Natural killer cell treated with Interleukin-12 subunit alpha and Interleukin-12 subunit beta and Interleukin-15 and Interleukin-18, amount 100 ng/mL, for 72 hours (primary cell): ENCODE results near the gene ATP8A2. TPM values are rescaled to one million over a fixed set of nuclear protein-coding genes. Genes with fewer than 3 reads are reported as not detected.
"Not testable (repeated sequence)": the region's sequence is repeated elsewhere in the genome, so short reads cannot be mapped to it uniquely, and the experiment has no call there.

ENCODE experiments used
- ATAC-seq, 2 donors: fragments of 150-1000 bp; cut with Tn5 transposase in 1 of 2; sonication (Bioruptor Pico), chemical (Tn5 transposase) in 1 of 2; 2 replicates each; pipeline ENCODE4 v1.10.0; 2021
- DNase-seq: peaks from one replicate; pipeline ENCODE4 v3.0.0; 2022; ENCODE audit warnings: low spot score
- H3K27ac Mint-ChIP-seq, 2 donors: 1 replicate in 1 of 2; 2 replicates in 1 of 2; pipeline ENCODE4 v1.8.0; 2022; ENCODE audit warnings: mixed read lengths in 2 of 2, mild to moderate bottlenecking in 1 of 2, moderate library complexity in 1 of 2
- H3K27me3 Mint-ChIP-seq, 2 donors: 1 replicate in 1 of 2; 2 replicates in 1 of 2; pipeline ENCODE4 v1.8.0; 2022; ENCODE audit warnings: mixed read lengths in 2 of 2
- H3K36me3 Mint-ChIP-seq: one replicate; pipeline ENCODE4 v1.8.0; 2022; ENCODE audit warnings: mixed read lengths
- H3K4me1 Mint-ChIP-seq, 2 donors: 1 replicate in 1 of 2; 2 replicates in 1 of 2; pipeline ENCODE4 v1.8.0; 2022; ENCODE audit warnings: low read depth in 2 of 2, mixed read lengths in 2 of 2, mild to moderate bottlenecking in 1 of 2
- H3K4me3 Mint-ChIP-seq: one replicate; pipeline ENCODE4 v1.8.0; 2022; ENCODE audit warnings: mixed read lengths
- H3K9me3 Mint-ChIP-seq: 2 replicates; pipeline ENCODE4 v1.8.0; 2022; ENCODE audit warnings: mixed read lengths
- total RNA-seq, 2 donors: library from RNA; stranded (reverse); gene quantifications; one replicate each; pipeline ENCODE4 v1.2.3, GENCODE V29; 2022

ATP8A2 gene
- total RNA-seq, 2 donors from 2014 or later: 0.10 to 0.14 TPM

GRCh38 chr13:25806264-25806974 is 434.6 kb downstream of the ATP8A2 start:
- Mint-ChIP-seq H3K27me3 (peaks cover 0 to 15% of the 10 kb centered on the region in 2 donors), H3K4me1 (peaks cover 2 to 5% of the 10 kb centered on the region in 2 donors), H3K9me3 (no peaks in the 10 kb centered on the region), H3K4me3 (peak overlapping the region; percentile 22), H3K27ac (peak overlapping the region in 1 of 2 donors; percentile 48), H3K36me3 (peaks cover 4% of the 10 kb centered on the region)
- ATAC-seq (peak; percentile 55 to 87), DNase-seq (no peak)

GRCh38 chr13:25807562-25807961 is 435.8 kb downstream of the ATP8A2 start:
- no peak overlapping the region for H3K4me3 Mint-ChIP-seq
- H3K27ac Mint-ChIP-seq: no peak overlapping the region
- peaks cover 0 to 2% of the 10 kb centered on the region in 2 donors for H3K4me1 Mint-ChIP-seq
- DNase-seq (no peak), ATAC-seq (no peak)
- peaks cover 11% of the 10 kb centered on the region for H3K36me3 Mint-ChIP-seq
- peaks cover 0 to 15% of the 10 kb centered on the region in 2 donors for H3K27me3 Mint-ChIP-seq
- peaks cover 4% of the 10 kb centered on the region for H3K9me3 Mint-ChIP-seq

GRCh38 chr13:25811506-25811905 is 439.7 kb downstream of the ATP8A2 start:
- ATAC-seq: no peak
- H3K36me3 Mint-ChIP-seq: peaks cover 11% of the 10 kb centered on the region
- no peaks in the 10 kb centered on the region for H3K4me1 Mint-ChIP-seq
- H3K27ac Mint-ChIP-seq: no peak overlapping the region
- no peak for DNase-seq
- no peak overlapping the region for H3K4me3 Mint-ChIP-seq
- peaks cover 4% of the 10 kb centered on the region for H3K9me3 Mint-ChIP-seq
- peaks cover 0 to 9% of the 10 kb centered on the region in 2 donors for H3K27me3 Mint-ChIP-seq

GRCh38 chr13:25816239-25816638 is 444.5 kb downstream of the ATP8A2 start:
- Mint-ChIP-seq H3K27me3 (peaks cover 0 to 4% of the 10 kb centered on the region in 2 donors), H3K4me1 (no peaks in the 10 kb centered on the region), H3K9me3 (peaks cover 4% of the 10 kb centered on the region), H3K27ac (no peak overlapping the region), H3K36me3 (peaks cover 7% of the 10 kb centered on the region), H3K4me3 (no peak overlapping the region)
- ATAC-seq: no peak
- no peak for DNase-seq

DNA sequence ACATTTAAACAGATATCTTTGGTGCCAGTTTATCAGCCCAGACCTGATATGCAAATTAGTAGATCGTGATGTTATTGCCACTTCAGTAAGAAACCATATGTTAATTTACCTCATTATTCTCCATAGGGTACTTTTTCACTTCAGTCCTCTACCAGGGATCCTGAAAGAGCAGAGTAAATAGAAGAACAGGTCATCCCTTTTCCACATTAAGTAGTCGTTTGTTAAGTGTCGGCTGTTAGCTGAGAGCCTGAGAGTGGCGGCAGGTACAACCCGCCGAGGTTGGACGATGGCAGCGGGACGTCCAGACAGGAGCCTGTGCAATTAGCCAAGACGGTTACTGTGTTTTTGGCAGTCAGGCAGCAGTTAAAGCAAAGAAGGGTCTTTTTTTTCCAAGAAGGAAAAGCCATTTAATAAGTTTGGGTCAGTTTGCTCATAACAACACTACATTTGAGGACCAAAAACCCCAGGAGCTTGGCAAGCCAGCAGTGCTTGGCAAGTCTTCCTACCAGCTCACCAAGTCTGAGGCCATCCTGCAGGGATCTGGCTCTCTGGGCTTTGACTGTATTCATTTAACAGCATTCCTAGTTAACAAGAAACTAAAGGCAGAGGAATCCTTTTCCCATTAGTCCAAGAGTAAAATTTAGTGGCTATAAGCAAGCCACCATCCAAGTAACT is 448.2 kb downstream of the ATP8A2 start:
- H3K36me3 Mint-ChIP-seq: peaks cover 6% of the 10 kb centered on the region
- H3K27ac Mint-ChIP-seq: no peak overlapping the region
- ATAC-seq (no peak), DNase-seq (no peak)
- H3K27me3 Mint-ChIP-seq: peaks cover 7 to 15% of the 10 kb centered on the region in 2 donors
- H3K9me3 Mint-ChIP-seq: no peaks in the 10 kb centered on the region
- H3K4me3 Mint-ChIP-seq: no peak overlapping the region
- no peaks in the 10 kb centered on the region for H3K4me1 Mint-ChIP-seq

- Mint-ChIP-seq H3K27me3 (peaks cover 8 to 24% of the 10 kb centered on the region in 2 donors), H3K4me1 (no peaks in the 10 kb centered on the region), H3K4me3 (no peak overlapping the region), H3K36me3 (peaks cover 6% of the 10 kb centered on the region), H3K27ac (no peak overlapping the region), H3K9me3 (no peaks in the 10 kb centered on the region)
- DNase-seq: no peak
- no peak for ATAC-seq
Observed at GRCh38 chr13:25821776-25822175, 450.0 kb downstream of the ATP8A2 start.

DNA sequence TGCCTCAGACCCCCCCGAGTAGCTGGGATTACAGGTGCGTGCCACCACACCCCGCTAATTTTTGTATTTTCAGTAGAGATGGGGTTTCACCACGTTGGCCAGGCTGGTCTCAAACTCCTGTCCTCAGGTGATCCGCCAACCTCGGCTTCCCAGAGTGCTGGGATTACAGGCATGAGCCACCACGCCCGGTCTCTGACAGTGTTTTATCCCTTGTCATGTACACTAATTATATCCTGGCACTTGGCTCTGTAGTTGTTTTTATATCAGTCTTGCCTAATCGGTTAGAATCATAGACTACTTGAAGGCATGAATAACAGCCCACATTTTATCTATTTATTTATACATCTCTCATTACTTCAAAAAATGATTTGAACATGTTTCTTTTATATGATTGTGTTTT is 455.4 kb downstream of the ATP8A2 start:
- not testable (repeated sequence) for H3K36me3 Mint-ChIP-seq, H3K9me3 Mint-ChIP-seq, H3K4me1 Mint-ChIP-seq, DNase-seq, H3K27ac Mint-ChIP-seq, ATAC-seq, H3K4me3 Mint-ChIP-seq
- H3K27me3 Mint-ChIP-seq: peaks cover 13 to 17% of the 10 kb centered on the region in 2 donors

DNA sequence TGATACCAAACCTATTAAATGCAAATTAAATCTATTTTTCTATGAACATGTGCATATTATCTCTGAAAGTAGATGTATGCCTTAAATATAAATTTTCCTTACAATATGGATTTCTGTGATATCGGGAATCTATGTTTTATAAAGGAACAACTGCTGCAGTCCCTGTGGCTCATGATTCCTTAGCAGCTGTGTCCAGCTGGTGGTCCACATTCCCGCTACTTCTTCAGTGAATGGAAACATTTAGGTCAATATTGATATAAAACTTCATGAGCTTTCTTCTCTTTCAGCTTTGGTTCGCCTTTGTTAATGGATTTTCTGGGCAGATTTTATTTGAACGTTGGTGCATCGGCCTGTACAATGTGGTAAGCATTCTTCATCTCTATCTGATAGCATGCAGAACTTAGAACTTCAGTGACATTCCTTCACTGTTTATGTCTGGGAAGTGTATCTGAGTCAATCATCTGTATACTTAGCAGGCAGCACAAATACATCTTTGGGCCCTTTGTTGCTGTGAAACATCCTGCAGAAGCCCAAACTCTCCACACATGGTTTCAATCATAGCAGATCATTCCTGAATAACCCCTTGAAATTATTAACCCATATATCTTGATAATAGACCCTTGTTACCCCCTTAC is 456.2 kb downstream of the ATP8A2 start:
- no peak for ATAC-seq
- DNase-seq: no peak
- H3K4me1 Mint-ChIP-seq: no peaks in the 10 kb centered on the region
- H3K36me3 Mint-ChIP-seq: peaks cover 6% of the 10 kb centered on the region
- peaks cover 13 to 17% of the 10 kb centered on the region in 2 donors for H3K27me3 Mint-ChIP-seq
- H3K9me3 Mint-ChIP-seq: no peaks in the 10 kb centered on the region
- no peak overlapping the region for H3K4me3 Mint-ChIP-seq
- H3K27ac Mint-ChIP-seq: no peak overlapping the region

GRCh38 chr13:25833761-25834160 is 462.0 kb downstream of the ATP8A2 start:
- H3K9me3 Mint-ChIP-seq: no peaks in the 10 kb centered on the region
- H3K36me3 Mint-ChIP-seq: no peaks in the 10 kb centered on the region
- ATAC-seq: no peak
- no peak overlapping the region for H3K4me3 Mint-ChIP-seq
- H3K4me1 Mint-ChIP-seq: no peaks in the 10 kb centered on the region
- H3K27ac Mint-ChIP-seq: no peak overlapping the region
- H3K27me3 Mint-ChIP-seq: peaks cover 5 to 15% of the 10 kb centered on the region in 2 donors
- DNase-seq: no peak

DNA sequence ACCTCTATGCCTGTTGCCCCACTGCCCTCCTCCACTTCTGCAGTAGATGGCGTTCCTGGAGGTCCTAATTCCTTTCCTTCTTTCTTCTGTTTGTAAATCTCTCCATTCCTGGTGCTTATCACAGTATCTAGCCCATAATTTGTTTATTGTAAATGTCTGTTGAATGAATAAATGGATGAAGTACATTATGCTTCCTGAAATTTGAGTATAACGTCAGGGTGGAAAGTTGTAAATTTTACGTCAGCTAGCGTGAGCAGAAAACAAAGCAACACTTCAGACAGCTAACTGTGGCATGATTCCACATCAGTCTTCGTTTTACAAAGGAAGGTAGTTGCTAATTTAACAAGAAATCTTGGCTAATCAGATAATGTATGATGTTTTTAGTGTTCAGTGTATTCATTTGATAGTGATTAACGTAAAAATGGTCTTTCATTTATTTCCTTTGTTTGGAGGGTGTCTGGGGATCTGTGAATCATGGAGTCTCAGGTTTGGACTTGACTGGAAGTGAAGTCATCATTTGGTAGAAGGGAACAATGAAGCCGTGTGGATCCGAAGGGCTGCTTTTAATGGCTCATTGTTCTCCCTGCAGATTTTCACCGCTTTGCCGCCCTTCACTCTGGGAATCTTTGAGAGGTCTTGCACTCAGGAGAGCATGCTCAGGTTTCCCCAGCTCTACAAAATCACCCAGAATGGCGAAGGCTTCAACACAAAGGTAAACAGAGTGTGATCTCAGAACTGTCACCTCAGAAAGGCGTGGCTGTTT is 465.0 kb downstream of the ATP8A2 start:
- H3K4me3 Mint-ChIP-seq: no peak overlapping the region
- ATAC-seq: no peak
- no peak for DNase-seq
- H3K36me3 Mint-ChIP-seq: peaks cover 3% of the 10 kb centered on the region
- no peaks in the 10 kb centered on the region for H3K4me1 Mint-ChIP-seq
- no peak overlapping the region for H3K27ac Mint-ChIP-seq
- H3K9me3 Mint-ChIP-seq: no peaks in the 10 kb centered on the region
- H3K27me3 Mint-ChIP-seq: peaks cover 10 to 15% of the 10 kb centered on the region in 2 donors

DNA sequence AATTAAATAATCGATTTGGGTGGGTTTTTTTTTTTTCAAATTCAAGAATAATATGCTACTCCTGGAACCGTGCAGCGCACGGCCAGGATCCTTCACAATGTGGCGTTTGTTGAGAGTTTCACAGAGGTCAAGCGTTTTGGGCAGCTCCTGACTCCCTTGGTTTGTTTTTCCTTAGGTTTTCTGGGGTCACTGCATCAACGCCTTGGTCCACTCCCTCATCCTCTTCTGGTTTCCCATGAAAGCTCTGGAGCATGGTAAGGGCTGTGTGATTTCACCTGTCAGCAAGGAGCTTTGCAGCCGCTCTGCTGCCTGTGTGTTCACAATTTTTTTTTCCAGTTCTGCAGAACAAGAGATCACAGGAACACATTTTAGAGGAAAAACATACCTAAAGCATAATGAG is 467.6 kb downstream of the ATP8A2 start:
- no peak for DNase-seq
- H3K4me1 Mint-ChIP-seq: no peaks in the 10 kb centered on the region
- no peak overlapping the region for H3K4me3 Mint-ChIP-seq
- ATAC-seq: no peak
- H3K9me3 Mint-ChIP-seq: no peaks in the 10 kb centered on the region
- peaks cover 20 to 23% of the 10 kb centered on the region in 2 donors for H3K27me3 Mint-ChIP-seq
- peaks cover 9% of the 10 kb centered on the region for H3K36me3 Mint-ChIP-seq
- H3K27ac Mint-ChIP-seq: no peak overlapping the region

GRCh38 chr13:25840261-25840660 is 468.5 kb downstream of the ATP8A2 start:
- Mint-ChIP-seq H3K27me3 (peaks cover 15 to 20% of the 10 kb centered on the region in 2 donors), H3K4me1 (no peaks in the 10 kb centered on the region), H3K9me3 (no peaks in the 10 kb centered on the region), H3K27ac (no peak overlapping the region), H3K4me3 (no peak overlapping the region), H3K36me3 (peaks cover 9% of the 10 kb centered on the region)
- ATAC-seq: no peak
- no peak for DNase-seq

DNA sequence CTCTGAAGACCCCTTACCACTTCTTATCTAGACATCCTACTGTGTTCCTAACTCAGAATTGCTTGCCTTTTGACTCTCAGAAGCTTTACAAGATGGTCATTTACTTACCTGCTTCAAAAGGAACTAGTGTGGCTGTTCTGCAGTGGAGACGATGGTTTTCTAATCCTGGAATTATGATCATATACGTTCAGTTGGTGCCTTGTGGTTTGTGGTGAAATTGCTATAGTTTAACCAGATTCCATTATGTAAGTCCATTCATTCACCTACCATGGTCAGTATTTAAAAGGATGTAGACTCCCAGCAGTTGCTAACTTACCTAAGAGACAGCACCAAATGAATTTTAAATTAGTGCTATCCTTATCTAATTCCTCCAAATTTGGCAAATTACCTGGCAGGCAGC is 469.2 kb downstream of the ATP8A2 start:
- peaks cover 15 to 20% of the 10 kb centered on the region in 2 donors for H3K27me3 Mint-ChIP-seq
- no peak for DNase-seq

More for the DNA sequence above, 469.2 kb downstream of the ATP8A2 start:
- Mint-ChIP-seq H3K4me1 (peaks cover 0 to under 1% of the 10 kb centered on the region in 2 donors), H3K36me3 (peaks cover 9% of the 10 kb centered on the region), H3K9me3 (no peaks in the 10 kb centered on the region), H3K4me3 (no peak overlapping the region), H3K27ac (no peak overlapping the region)
- ATAC-seq: no peak
